ENCODE results near the gene MN1. TPM values are rescaled to one million over a fixed set of nuclear protein-coding genes. Genes with fewer than 3 reads are reported as not detected.

Gene MN1
- total and polyA plus RNA-seq, 2 experiments from 2014 or later, result 7.8 to 45.8 TPM

GRCh38 chr22:27845644-27846043 is 44.1 kb upstream of the MN1 start:
- H3K27me3 ChIP-seq, result no peaks in the 10 kb centered on the region
- peaks cover 57% of the 10 kb centered on the region for H3K4me1 ChIP-seq (ENCODE audit: low read depth)
- no peak for DNase-seq (ENCODE audit: low read depth in 1 of 2, low spot score in 1 of 2)
- no peak overlapping the region for H3K4me3 ChIP-seq
- H3K27ac ChIP-seq, result peak overlapping the region; percentile 69
- TF ChIP-seq, protein P1, sequence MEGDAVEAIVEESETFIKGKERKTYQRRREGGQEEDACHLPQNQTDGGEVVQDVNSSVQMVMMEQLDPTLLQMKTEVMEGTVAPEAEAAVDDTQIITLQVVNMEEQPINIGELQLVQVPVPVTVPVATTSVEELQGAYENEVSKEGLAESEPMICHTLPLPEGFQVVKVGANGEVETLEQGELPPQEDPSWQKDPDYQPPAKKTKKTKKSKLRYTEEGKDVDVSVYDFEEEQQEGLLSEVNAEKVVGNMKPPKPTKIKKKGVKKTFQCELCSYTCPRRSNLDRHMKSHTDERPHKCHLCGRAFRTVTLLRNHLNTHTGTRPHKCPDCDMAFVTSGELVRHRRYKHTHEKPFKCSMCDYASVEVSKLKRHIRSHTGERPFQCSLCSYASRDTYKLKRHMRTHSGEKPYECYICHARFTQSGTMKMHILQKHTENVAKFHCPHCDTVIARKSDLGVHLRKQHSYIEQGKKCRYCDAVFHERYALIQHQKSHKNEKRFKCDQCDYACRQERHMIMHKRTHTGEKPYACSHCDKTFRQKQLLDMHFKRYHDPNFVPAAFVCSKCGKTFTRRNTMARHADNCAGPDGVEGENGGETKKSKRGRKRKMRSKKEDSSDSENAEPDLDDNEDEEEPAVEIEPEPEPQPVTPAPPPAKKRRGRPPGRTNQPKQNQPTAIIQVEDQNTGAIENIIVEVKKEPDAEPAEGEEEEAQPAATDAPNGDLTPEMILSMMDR (IDR thresholded peaks at IDR 0.05; ENCODE audit: low read depth, low read length), result no peak
- H3K36me3 ChIP-seq, result peaks cover 6% of the 10 kb centered on the region
- no peaks in the 10 kb centered on the region for H3K9me3 ChIP-seq (ENCODE audit: low read depth)

DNA sequence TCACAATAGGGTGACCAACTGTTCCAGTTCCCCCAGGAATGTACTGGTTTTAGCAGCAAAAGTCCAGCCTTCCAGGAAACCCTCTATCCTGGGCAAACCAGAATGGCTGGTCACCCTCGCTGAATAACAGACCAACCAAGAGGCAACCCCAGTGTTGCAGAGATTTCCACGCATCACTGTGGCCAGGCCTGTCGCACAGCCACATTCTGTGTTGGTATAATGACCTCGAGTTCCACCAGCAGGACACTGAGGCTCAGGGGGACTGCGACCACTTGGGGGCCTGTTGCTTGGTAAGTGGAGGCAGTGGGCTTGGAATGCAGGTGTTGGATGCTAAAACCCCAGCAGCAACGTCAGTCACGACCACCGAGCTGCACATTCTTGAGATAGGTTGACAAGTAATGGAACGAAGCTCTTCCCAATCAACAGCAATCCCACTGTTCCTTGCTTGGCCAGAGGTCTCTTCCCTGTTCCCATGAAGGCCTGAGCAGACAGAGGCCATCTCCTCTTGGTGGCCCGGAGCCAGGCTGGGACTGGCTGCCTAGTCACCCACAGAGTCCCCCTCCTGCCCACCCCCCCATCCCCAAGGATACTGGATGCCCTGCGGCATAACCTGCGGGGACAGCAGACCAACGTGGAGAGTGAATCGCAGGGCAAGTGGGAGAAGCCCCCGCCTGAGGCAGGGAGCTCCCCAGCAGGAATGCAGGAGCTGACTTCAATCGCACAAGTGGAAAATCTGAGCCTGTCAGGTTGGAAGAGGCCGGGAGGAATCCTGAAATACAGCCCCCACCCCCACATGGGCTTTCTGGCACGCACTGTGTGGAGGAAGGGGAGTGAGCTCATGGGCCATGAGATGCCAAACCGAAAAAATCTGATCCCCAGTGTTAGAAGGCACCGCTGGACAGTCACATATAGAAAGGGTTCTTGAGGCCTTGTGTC is 43.4 kb upstream of the MN1 start:
- H3K36me3 ChIP-seq, result peaks cover 3% of the 10 kb centered on the region
- H3K4me1 ChIP-seq (ENCODE audit: low read depth), result peaks cover 52% of the 10 kb centered on the region
- H3K27ac ChIP-seq, result peak overlapping the region; percentile 69
- H3K27me3 ChIP-seq, result no peaks in the 10 kb centered on the region
- peak in 1 of 2 donors; percentile 50 for DNase-seq (ENCODE audit: low read depth in 1 of 2, low spot score in 1 of 2)
- no peaks in the 10 kb centered on the region for H3K9me3 ChIP-seq (ENCODE audit: low read depth)
- TF ChIP-seq, protein P1 (IDR thresholded peaks at IDR 0.05; ENCODE audit: low read depth, low read length), result no peak
- no peak overlapping the region for H3K4me3 ChIP-seq

GRCh38 chr22:27844256-27844655 is 42.7 kb upstream of the MN1 start:
- Histone ChIP-seq H3K9me3 (ENCODE audit: low read depth) (no peaks in the 10 kb centered on the region), H3K4me3 (no peak overlapping the region), H3K36me3 (no peaks in the 10 kb centered on the region), H3K4me1 (ENCODE audit: low read depth) (peaks cover 52% of the 10 kb centered on the region), H3K27me3 (no peaks in the 10 kb centered on the region), H3K27ac (peak overlapping the region; percentile 69)
- TF ChIP-seq, protein P1 (IDR thresholded peaks at IDR 0.05; ENCODE audit: low read depth, low read length), result no peak
- DNase-seq (ENCODE audit: low read depth in 1 of 2, low spot score in 1 of 2), result no peak

DNA sequence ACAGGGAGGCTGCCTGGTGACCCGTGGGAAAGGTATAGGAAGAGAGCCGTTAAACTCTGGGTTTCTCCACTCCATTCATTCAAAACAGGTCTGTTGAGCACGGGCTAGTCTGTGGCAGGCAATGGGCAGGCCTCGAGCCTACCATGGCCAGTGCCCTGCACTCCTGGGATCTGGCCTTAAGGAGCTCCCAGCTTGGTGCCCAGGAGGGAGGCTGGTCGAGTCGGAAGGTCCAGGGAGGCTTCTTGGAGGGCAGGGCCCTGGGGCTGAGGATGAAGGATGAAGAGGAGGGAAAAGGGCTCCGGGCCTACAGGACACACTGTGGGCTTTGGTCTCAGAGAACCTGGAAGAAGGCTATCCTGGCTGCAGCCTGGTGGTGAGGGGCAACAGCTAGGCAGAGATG is 41.9 kb upstream of the MN1 start:
- no peak overlapping the region for H3K27ac ChIP-seq

DNA sequence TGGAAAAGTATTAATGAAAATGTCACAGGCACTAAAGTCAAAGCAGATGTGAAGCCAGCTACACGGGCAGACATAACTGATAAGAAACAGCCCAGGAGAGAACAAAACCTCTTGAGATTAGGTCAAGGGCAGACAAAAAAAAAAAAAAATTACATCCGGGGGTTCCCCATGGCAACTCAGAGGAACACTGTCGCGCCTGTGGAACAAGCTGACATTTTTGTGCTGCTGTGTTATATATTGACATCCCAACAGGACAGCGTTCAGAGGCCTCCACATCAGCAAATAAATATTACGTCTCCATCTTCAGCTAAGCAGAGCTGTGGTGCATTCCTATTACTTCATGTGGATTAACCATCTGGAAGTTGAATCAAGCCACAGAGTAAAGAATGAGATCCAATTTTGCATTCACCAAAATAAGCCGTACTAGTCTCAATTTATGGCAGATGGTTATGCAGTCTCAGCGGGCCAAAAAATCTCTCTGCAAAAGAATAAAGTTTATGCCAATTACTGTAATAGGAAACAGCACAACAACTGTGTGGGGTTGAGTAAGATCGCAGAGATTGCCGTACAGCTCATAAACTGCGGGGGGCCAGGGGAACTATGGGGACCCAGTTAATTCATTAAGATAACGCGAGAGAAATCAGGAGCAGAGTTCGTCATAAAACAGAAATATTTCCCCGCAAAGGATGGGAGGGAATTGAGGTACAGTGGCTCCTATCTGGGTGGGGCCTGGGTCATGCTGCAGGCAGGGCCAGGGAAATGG is 41.3 kb upstream of the MN1 start:
- Histone ChIP-seq H3K27me3 (no peaks in the 10 kb centered on the region), H3K4me1 (ENCODE audit: low read depth) (peaks cover 52% of the 10 kb centered on the region), H3K27ac (peak overlapping the region; percentile 79), H3K9me3 (ENCODE audit: low read depth) (no peaks in the 10 kb centered on the region), H3K4me3 (no peak overlapping the region), H3K36me3 (no peaks in the 10 kb centered on the region)
- peak in 1 of 2 donors; percentile 71 for DNase-seq (ENCODE audit: low read depth in 1 of 2, low spot score in 1 of 2)
- TF ChIP-seq, protein P1 (IDR thresholded peaks at IDR 0.05; ENCODE audit: low read depth, low read length), result no peak

More for the DNA sequence above, 41.9 kb upstream of the MN1 start:
- DNase-seq (ENCODE audit: low read depth in 1 of 2, low spot score in 1 of 2), result no peak
- Histone ChIP-seq H3K4me1 (ENCODE audit: low read depth) (peaks cover 52% of the 10 kb centered on the region), H3K9me3 (ENCODE audit: low read depth) (no peaks in the 10 kb centered on the region), H3K4me3 (no peak overlapping the region), H3K36me3 (no peaks in the 10 kb centered on the region), H3K27me3 (no peaks in the 10 kb centered on the region)
- TF ChIP-seq, protein P1 (IDR thresholded peaks at IDR 0.05; ENCODE audit: low read depth, low read length), result no peak
